GM21717 (cell line): Measurements from ENCODE around the gene DDAH2.

Source experiments
- ATAC-seq: cut with Tn5 transposase; IDR thresholded peaks from one replicate; pipeline ENCODE4 v1.9.1; 2021; ENCODE audit warnings: mild to moderate bottlenecking, moderate library complexity; ENCODE audit not compliant: unreplicated experiment

DDAH2 gene

DNA sequence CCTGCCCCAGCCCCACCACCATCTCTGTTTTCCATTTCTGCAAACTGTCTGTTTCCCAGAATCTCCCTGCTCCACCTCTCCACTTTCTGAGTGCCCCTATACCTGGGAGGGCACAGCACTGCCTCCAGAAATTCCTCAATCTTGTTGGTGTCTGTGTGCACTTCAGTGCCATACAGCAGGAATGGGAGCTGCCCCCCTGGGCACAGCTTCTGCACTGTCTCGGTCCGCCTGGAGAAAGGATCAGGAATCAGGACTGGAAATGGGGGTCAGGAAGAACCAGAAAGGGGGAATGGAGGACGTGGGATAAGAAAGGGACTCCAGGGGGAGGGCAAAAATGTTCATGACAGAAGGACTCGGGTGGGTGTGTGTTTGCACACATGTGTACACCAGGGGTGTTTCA is 4.6 kb upstream of the DDAH2 start:
- no peak for ATAC-seq

DNA sequence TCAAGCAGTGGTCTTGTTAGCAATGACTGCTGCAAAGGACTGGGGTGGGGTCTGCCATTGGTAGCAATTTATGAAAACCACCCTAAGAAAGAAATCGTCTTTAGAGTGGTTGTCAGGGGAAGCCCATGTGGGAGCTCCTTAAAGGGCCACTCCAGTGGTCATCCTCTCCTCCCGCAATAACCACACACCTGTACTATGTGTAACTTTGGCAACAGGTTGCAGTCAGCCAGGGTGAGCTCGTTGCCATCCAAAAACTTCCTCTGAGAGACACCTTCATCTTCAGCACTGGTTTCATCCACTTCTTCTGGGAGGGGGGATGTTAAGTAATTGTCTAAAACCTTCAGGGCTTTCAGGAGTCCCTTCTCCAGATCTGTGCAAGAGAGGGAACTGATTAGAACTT is 2.9 kb upstream of the DDAH2 start:
- no peak for ATAC-seq

DNA sequence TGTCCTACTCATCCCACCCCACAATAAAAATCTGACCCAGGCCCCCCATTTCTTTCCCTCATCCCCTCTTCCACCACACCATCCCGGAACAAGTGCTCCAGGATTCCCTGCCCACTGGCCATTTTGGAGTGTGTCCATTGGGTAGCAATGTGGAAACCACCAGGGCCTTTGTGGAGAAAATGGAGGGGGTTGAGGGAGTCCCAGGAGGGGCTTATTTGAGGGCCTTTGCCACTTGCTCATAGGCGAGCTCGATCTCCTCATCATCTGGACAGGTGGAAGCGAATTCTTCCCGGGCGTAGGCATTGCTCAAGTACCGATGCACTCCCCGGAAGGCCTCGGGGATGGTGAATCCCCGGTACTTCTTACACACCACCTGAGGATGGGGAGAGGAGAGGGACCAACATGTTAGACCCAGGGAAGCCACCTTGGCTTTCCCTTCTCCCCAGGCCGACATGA is 1.6 kb upstream of the DDAH2 start:
- no peak for ATAC-seq

DNA sequence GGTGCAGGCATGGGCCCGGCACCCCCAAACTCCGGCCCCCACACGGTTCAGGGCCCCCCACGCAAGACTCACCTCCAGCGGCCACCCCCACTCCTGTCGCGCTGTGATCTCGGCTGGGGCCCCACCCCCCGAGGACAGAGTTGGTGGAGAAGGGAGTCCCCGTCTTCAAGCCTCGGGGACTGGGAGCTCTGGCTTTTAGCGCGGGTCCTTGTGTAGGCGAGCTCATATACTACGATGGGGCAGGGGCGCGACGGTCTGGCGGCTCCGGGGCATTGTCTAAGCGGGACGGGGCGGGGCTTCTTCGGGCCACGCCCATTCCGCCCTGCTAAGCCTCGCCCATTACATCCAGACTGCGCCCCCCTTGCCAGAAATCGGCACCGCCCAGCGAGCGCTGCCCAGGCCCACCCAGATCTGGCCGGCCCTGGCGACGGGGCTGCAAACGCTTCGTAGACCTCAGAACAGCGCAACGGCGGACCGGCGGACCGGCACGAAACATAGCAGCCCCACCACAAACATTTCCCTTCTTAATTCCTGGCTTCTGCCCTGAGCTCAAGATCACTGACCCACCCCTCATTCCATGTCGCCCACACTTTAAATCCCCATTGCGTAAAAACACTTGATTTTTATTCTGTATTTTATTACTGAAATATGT is 1.0 kb upstream of the DDAH2 start:
- ATAC-seq = no peak

DNA sequence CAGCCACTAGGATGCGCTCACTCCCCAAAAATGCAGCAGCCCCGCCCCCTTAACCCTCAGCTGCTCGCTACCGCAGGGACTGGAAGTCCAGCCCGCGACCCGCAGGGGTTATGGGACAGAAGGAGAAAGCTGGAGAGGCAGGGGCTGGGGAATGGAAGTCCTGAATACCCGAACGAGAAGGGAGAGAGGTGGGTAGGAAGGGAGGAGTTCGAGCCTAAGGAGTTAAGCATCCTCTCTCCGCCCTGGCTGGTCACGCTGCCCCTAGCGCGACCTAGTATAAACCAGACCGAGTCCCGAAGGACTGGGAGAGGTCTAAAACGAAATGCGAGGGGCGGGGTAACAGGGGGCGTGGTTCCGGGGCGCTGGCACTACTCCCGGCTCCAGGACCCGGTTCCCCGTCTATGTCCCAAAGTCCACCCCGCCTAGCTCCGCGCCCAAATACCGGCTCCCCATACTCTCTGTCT is 448 bp upstream of the DDAH2 start:
- no peak for ATAC-seq

DNA sequence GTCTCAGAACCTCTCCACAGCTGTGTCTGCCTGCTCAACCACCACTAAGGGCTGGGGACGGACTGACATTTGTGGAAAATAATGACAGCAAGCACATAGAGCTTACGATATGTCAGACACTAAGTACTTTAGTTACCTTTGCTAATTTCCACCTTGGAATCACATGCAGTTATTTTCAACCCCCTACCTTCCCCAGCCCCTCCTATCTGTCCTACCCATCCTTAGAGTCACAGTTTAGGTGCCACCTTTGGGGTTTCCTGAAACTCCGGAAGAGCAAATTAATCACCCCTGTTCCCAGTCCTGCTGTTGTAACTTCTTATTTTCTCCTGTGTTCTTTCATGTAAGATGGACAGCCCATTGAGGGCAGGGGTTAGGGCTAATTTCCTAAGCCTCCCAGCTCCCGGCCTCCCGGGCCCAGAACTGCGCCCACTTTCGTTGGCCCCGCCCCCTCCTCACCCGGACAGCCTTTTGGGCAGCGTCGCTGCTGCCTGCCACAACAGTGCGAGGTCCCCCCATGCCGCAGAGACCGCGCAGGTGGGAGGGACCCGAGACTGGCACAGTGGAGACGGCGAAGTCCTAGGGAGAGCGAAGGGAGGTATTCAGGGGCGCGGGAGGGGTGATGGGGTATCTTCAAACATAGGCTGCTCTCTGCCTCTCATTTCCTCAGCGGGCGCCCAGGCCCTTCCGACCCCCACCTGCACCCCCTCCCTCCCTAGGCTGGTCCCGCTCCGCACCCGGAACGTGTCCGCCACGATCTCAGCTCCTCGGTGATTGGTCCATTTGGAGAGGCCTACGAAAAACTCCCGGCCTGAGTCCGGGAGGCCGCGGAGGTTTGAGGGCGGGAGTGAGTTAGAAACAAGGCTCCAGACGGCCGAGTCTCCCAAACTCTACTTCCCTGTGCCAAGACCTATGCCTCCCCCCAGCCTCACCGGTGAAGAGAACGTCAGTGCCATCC is 1.1 kb downstream of the DDAH2 start:
- ATAC-seq = no peak

DNA sequence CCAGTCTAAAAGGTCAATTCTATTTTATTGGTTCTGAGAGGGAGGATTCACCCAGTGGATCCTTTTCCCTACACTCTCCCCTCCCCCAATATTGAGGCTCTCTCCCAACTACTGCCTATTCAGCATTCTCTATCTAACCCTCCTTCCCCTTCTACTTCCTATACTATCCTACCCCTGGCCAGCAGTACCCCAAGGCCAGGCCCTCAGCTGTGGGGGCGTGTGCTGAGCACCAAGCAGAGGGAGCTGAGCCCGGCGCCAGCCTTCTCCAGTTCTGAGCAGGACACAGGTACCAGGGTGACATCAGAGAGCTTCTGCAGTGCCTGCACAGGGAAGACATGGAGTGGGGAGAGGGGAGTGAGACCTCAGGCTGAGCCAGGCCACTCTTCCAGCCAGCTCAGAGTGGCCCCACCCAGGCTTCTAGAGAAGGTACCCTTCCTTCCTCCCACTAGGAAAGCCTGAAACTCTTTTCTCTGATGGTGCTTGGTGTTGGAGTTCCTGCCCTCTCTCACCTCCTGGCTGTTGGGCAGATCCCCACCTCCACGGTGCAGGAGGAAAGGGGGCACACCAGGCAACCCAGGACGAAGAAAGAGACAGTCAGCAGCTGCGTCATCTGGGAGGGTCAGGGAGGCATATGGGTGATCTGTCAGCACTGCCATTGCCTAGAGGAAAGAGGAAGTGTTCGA is 1.9 kb downstream of the DDAH2 start:
- no peak for ATAC-seq

DNA sequence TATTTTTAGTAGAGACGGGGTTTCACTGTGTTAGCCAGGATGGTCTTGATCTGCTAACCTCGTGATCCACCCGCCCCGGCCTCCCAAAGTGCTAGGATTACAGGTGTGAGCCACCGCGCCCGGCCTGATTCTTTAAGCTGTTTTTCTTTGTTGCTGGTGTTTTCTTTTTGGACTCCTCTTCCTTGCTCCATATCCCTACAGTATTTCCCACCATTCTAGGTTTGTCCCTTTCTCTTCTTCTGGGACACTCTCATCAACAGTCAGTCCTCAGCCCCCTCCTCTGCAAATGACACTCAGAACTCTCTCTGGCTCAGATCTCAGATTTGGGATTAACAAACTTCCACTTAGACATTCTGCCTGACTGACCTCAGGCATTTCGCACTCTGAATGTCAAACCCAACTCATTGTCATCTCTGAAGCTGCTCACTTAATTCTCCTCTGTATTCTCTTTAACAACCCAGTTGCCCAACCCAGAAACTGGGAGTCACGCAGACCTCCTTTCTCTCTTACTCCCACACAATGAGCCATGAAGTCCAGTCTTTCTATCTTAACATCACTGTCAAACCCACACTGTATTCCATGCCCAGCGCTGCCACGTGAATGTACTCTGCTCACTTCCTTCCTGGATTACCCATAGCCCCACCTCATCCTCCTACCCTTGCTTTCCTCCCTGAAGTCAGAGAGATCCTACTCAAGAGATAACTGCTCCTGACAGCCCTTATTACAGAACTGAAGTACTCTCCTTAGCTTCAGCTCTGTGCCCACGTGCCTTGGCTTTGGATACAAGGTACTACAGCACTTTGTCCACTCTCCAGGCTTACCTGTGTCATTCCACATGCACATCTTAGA is 3.4 kb downstream of the DDAH2 start:
- no peak for ATAC-seq

DNA sequence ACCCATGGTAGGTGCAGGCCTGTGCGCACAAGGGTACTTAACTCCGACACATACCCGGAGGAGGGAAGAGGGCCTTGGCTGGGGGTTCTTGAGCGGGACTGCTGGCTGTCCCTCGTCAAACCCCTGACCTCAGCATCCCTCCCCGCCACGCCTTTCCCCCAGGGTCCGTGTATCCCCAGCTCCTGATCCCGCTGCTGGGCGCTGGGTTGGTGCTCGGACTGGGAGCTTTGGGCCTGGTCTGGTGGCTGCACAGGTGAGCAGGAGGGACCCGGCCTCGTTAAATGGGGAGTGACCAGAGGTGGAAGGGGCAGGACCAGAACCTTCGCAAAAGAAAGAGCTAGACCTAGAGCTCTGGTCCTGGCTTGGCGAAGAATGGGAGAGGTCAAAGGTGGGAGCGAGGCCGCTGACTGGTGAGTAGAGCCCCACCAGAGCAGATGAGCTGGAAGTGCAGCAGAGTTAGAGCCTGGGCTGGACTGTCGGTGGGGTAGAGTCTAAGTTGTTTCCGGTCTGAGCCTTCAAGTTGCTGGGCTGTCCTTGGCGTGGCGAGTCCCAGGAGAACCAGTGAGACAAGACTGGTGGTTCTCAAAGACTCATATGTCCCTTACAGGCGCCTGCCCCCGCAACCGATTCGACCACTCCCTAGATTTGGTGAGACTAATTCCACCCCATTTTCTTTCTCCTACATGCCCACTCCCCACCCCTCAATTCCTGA is 5.0 kb downstream of the DDAH2 start:
- ATAC-seq = no peak

DNA sequence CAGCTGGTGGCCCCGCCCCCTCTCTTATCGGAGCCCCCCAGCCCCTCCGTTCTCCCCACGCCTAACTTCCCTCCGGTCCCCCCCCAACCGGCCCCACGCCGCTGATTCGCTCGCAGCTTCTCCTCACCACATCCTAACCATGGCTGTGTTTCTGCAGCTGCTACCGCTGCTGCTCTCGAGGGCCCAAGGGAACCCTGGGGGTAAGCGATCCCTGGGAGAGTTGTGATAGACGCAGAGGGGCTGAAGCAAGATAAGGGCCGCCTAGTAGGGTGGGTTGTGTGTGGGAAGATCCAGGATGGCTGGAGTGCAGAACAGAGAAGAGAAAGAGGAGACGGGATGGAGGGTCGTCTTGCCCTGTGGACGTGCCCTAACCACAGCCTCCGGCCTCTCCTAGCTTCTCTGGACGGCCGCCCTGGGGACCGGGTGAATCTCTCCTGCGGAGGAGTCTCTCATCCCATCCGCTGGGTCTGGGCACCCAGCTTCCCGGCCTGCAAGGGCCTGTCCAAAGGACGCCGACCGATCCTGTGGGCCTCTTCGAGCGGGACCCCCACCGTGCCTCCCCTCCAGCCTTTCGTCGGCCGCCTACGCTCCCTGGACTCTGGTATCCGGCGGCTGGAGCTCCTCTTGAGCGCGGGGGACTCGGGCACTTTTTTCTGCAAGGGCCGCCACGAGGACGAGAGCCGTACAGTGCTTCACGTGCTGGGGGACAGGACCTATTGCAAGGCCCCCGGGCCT is 5.7 kb downstream of the DDAH2 start, which contains the start of gene MPIG6B:
Gene MPIG6B (plus strand): TSS at position 129 of the 735 bp plus-strand sequence. CDS start 11 bp downstream, at position 140.
- no peak for ATAC-seq

DNA sequence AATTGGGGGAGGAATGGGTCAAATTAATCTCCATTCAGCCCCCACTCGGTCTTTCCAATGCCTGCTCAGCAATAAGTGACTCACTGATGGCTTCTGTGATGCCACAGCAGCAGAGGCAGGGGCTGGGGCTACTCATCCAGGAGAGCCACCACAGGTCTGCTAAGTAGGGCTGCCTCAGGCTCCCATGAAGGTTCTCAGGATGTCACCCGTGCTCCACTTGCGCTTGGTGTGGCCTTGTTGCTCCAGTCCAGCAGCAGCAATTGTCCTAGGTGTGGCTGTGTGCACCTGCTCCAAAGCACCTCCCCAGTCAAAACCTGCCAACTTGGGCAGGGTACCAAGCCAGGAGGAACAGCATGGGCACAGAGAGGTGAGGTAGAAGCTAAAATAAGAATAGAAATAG is 6.9 kb downstream of the DDAH2 start:
- no peak for ATAC-seq

DNA sequence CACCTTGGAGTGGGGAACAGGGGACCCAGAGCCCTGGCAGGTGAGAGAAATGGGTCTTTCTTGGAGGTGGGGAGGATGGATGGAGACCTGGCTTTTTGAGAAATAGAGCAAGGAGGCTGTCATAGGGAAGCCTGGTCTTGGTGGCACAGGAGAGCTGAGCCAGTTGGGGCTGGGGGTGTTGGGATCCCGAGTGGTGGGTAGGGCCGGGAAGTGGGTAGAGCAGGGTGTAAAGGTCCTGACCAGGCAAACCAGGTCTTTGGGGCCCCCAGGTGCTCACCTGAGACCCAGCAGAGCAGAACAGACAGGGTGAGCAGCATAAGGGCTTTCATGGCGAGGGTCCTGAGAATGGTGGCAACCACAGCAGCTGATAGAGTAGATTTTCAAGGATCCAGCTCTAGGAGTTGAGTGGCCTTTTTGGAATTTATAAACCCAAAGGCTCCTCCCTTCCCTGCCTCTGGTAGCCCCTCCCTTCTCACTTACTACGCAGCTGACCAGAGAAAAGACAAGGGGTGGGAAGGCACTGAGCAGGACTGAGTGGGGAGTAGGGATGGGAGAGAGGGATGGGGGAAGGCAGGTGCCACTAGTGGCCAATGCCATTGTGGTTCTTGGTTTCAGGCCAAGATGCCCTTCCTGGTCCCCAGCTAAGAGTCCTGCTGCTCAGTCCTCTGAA is 7.6 kb downstream of the DDAH2 start, which contains the start of gene LY6G6C:
Gene LY6G6C (minus strand): TSS at position 396 of the 670 bp plus-strand sequence. CDS start 67 bp downstream, at position 329.
- ATAC-seq = no peak

DNA sequence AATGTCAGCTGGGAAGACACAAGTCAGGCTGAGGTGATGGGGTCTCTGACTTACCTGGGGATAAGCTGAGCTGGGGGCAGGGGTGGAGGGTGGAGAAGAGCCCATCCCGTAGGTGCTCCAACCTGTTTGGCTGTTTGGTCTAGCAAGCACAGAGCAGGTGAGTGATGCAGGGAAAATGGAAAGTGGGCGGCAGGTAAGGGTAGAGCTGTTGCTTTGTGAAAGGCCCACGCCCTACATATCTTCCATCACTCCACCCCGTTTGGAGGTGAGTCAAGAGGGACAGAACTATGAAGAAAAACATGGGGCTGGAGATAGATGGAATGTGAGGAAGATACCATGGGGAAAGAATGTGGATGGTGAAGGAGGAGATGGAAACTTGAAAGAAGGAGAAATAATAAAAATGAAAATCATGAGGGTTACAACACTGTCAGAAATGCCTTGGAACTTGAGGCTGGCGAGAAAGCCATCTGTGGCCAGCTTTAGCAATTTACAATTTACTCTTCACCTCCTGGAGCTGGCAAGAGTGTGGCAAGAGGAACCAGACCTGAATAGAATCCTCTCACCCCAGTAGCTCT is 8.8 kb downstream of the DDAH2 start:
- ATAC-seq = no peak

DNA sequence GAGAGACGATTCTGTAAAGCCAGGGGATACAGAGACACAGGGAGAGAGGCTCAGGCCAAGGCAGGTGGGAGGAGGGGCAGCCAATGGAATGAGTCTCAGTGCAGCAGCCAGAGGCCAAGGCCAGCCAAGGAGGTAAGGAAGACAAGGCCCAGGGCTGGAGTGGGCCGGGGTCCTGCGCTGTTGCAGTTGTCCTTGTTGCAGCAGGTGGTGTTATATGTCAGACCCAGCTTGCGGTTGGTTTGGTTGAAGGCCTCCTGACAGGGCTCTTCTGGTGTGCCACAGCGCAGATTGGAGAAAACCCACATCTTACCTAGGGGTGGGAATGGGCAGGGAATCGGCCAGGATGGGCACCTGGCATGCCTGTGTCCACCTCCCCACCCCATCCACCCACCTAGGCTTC is 10.1 kb downstream of the DDAH2 start:
- ATAC-seq = no peak

DNA sequence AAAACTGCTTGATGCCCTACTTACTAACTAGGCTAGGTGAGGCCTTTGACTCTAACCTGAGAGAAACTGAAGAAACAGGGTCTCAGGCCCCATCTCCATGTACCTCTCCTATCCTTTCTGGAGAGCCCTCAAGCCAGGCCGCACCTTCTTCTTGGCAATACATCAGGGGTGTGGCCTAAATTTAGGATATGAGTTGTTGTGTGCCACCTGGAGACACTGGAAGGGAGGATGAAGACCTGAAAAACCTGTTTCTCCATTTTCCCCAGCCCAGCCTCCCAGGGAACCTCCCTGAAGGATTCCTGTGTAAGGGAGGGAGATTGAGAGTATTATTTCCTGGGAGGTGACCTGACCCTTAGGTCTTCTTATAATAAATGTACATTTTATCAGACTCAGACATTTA is 10.8 kb downstream of the DDAH2 start:
- no peak for ATAC-seq

DNA sequence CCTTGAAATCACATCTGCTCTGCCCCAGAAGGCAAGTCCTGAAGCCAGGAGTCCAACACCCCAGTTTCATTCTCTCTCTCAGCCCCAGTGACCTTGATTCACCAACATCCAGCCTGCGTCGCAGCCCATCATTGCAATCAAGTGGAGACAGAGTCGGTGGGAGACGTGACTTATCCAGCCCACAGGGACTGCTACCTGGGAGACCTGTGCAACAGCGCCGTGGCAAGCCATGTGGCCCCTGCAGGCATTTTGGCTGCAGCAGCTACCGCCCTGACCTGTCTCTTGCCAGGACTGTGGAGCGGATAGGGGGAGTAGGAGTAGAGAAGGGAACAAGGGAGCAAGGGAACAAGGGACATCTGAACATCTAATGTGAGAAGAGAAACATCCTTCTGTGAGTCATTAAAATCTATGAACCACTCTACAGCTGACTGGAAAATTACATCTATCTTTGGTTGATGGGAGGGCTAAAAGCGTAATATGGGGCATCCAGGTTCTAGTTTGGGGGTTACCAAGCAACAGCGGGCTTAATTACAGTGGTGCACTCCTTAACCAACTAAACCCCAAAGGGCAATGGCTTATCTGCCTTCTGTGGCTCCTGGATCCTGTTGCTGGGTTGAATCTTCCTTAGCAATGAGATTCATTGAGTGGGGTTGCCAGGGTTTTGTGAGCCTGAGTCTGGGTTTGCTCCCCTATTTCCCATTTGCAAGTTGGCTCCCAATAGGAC is 11.4 kb downstream of the DDAH2 start:
- no peak for ATAC-seq
